GM18868 (cell line): ENCODE results near the gene CCDC73.
"Not testable (repeated sequence)": the region's sequence is repeated elsewhere in the genome, so short reads cannot be mapped to it uniquely, and the experiment has no call there.

Experiments used
- ATAC-seq: cut with Tn5 transposase; IDR thresholded peaks from one replicate; pipeline ENCODE4 v1.9.1; 2021; ENCODE audit warnings: mild to moderate bottlenecking, moderate library complexity; ENCODE audit not compliant: unreplicated experiment

The CCDC73 gene

GRCh38 chr11:32708978-32709377 is 85.5 kb downstream of the CCDC73 start:
- not testable (repeated sequence) for ATAC-seq

GRCh38 chr11:32706985-32707741 is 87.3 kb downstream of the CCDC73 start:
- peak; percentile 99 for ATAC-seq

DNA sequence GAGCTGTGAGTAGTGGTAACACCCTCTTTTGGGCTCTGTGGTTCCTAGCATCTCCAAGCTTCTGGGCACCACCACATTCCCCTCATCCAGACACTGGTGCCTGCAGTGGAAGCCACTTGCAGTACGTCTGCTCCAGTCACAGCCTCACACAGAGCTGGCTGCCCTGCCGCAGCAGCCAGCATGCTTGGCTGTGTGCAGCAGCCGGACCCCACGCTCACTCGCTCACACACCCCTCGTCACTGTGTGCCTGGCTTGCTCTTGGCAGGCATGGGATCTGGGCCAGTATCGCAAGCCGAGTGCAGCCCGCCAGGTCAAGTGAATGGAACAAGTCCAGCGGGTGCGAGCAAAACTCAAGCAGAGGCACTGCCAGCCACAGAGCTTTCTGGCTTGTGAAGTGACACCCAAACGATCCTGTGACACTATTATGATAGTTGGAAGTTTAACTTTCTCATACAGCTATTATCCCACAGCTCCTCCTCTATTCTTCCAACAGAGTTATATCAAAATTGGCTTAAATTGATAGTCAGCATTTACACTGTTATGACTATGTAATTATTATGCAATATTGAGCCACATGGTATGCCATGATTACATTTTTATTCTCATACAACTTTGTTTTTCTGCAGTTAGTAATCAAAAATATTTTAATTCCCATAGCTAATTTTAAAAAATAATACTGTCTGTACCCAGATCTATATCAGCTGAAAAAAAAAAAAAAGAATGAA is 89.0 kb downstream of the CCDC73 start:
- no peak for ATAC-seq

DNA sequence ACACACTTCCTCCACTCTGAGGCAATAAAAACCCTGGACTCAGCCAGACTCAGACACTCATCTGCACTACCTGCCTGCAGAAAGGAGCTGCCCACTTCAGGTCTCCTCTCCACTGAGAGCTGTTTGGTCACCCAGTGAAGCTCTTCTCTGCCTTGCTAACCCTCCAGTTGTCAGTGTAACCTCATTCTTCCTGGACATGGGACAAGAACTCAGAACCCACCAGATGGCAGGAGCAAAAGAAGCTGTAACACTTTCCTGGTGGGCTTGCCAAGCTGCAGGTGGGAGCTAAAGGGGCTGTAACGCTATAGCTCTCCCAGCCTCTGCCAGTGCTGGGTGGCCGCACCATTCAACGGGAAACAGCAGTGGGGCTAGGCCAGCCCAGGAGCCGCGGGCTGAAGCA is 89.7 kb downstream of the CCDC73 start:
- no peak for ATAC-seq

GRCh38 chr11:32704261-32704660 is 90.2 kb downstream of the CCDC73 start:
- ATAC-seq: no peak

DNA sequence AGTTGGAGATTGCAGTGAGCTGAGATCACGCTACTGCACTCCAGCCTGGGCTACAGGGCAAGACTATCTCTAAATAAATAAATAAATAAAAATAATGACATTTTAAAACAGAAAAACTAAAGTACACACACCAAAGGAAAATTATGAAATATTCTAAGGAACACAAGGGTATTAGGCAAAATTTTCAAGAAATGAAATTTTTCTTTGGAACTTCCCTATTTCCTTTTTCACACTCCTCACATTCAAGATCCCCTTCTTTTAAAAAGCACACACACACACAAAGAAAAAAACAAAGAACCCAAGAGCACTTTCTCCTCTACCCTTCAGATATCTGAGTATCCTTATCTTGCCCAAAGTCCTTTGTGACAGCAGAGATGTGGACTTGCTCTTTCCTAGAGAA is 92.8 kb downstream of the CCDC73 start:
- no peak for ATAC-seq

- ATAC-seq: no peak
Observed at GRCh38 chr11:32698579-32698978, 95.9 kb downstream of the CCDC73 start.

DNA sequence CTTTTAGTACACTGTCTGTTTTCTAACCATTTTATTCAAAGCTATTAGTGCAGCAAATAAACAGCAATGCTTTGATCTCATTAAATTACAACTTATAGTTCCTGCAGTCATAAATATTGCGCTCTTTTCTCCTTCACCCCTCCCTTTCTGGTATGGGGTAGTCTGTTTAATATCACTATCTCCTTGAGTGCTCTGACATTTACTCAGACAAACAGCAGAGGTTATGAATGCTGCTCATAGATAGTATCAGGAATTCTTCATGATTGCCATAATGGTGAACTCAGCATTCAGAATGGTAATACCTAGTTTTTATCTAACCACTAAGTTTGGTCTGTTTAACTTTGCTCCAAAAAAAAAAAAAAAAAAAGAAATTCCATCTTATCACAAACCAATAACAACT is 123.4 kb downstream of the CCDC73 start:
- ATAC-seq: no peak

GRCh38 chr11:32659672-32660071 is 134.8 kb downstream of the CCDC73 start:
- no peak for ATAC-seq

- no peak for ATAC-seq
Observed at GRCh38 chr11:32658639-32659406, 135.6 kb downstream of the CCDC73 start.

- no peak for ATAC-seq
Observed at GRCh38 chr11:32643526-32643925, 150.9 kb downstream of the CCDC73 start.

DNA sequence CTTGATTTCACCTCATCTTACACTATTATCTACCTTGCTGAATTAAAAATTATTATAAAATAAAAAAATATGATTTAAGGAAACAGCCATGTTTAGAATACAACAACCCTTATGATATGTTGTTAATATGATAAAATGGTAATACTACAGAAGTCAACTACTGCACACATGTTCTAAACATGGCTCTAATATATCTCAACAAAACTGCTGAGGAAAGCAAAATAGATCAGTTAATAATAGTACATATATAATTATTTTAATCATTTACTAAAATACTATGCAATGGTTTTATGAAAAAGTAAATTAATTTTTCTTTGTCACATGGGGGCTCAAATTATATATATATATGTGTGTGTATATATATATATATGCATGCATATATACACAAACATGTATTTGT is 153.1 kb downstream of the CCDC73 start:
- ATAC-seq: no peak

GRCh38 chr11:32635819-32636218 is 158.6 kb downstream of the CCDC73 start:
- no peak for ATAC-seq

DNA sequence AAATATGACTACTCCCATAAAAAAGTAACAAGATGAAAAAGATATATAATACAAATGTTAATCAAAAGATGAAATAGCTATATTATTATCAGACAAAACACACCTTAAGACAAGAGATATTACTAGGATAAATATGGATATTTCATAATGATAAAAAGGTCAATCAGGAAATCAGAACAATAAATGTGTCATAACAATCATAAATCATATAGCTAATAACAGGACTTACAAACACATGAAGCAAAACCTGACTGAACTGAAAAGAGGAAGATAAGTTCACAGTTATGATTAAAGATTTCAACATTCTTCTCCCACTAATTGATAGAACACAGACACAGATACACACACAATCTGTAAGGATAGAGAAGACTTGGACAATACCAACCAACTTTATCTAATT is 163.6 kb downstream of the CCDC73 start:
- no peak for ATAC-seq

- ATAC-seq: no peak
Observed at GRCh38 chr11:32616903-32617302, 177.6 kb downstream of the CCDC73 start.

DNA sequence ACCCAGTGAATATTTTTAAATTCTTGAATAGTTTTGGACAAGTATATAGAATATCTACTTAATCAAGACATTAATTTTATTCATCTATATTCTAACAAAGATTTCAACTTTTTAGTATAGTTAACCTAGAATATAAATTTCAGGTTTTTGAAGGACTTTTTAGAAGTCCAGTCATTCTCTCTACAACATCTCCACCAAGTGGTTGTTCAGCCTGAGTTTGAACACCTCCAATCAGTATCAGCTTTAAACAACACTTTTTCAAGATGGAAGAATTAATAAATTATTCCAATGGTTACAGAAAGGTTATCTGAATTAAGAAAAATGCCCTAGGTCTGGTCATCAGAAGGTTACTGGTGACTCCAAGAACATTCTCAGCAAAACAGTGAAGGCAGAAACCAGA is 179.0 kb downstream of the CCDC73 start:
- no peak for ATAC-seq

GRCh38 chr11:32613500-32614151 is 180.8 kb downstream of the CCDC73 start:
- no peak for ATAC-seq

- no peak for ATAC-seq
Observed at GRCh38 chr11:32610797-32611352, 183.6 kb downstream of the CCDC73 start.

DNA sequence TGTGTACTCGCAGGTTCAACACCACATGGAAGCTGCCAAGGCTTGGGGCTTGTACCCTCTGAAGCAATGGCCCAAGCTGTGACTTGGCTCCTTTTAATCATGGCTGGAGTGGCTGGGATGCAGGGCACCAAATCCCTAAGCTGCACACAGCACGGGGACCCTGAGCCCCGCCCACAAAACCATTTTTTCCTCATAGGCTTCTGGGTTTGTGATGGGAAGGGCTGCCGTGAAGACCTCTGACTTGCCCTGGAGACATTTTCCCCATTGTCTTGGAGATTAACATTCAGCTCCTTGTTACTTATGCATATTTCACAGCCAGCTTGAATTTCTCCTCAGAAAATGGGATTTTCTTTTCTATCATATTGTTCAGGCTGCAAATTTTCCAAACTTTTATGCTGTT is 185.6 kb downstream of the CCDC73 start:
- ATAC-seq: not testable (repeated sequence)

GRCh38 chr11:32606220-32606619 is 188.2 kb downstream of the CCDC73 start:
- ATAC-seq: no peak
